Astrocyte of the spinal cord (primary cell): ENCODE data around the gene ERC1.

ENCODE experiments used
- DNase-seq: peaks from one replicate; pipeline ENCODE4 v3.0.0; 2011; ENCODE audit warnings: low read depth, low spot score
- H3K4me3 ChIP-seq: 2 replicates; pipeline ENCODE4 v1.5.1; 2011; ENCODE audit warnings: low read depth, mild to moderate bottlenecking, low read length, moderate library complexity
- CTCF ChIP-seq: IDR thresholded peaks from 2 replicates; pipeline ENCODE4 v1.5.1; 2012; ENCODE audit warnings: low read depth, mild to moderate bottlenecking, low read length, inconsistent platforms
- in situ Hi-C: cut with HindIII; loops from 2 replicates; pipeline ENCODE4 v1.10.0; 2017; ENCODE audit warnings: low sequenced_read_pairs

ERC1 gene

GRCh38 chr12:1503281-1503711 lies 512.3 kb downstream of the ERC1 start:
- no peak for TF ChIP-seq CTCF
- no peak overlapping the region for H3K4me3 ChIP-seq
- no peak for DNase-seq
- in situ Hi-C loops, result no loop called here

- in situ Hi-C loops, result no loop called here
- H3K4me3 ChIP-seq, result no peak overlapping the region
- no peak for DNase-seq
- no peak for TF ChIP-seq CTCF
Observed at GRCh38 chr12:1504304-1504894, 513.4 kb downstream of the ERC1 start.

- no peak for TF ChIP-seq CTCF
- H3K4me3 ChIP-seq, result no peak overlapping the region
- DNase-seq, result no peak
- in situ Hi-C loops, result no loop called here
Observed at GRCh38 chr12:1504895-1505311, 513.9 kb downstream of the ERC1 start.

- in situ Hi-C loops, result no loop called here
- TF ChIP-seq CTCF, result no peak
- no peak overlapping the region for H3K4me3 ChIP-seq
- no peak for DNase-seq
Observed at GRCh38 chr12:1505576-1505975, 514.6 kb downstream of the ERC1 start.

GRCh38 chr12:1507308-1507707 lies 516.3 kb downstream of the ERC1 start:
- in situ Hi-C loops, result no loop called here
- TF ChIP-seq CTCF, result no peak
- no peak overlapping the region for H3K4me3 ChIP-seq
- no peak for DNase-seq

- in situ Hi-C loops, result no loop called here
Observed at GRCh38 chr12:1509413-1510052, 518.5 kb downstream of the ERC1 start.

More at GRCh38 chr12:1509413-1510052, 518.5 kb downstream of the ERC1 start:
- H3K4me3 ChIP-seq, result no peak overlapping the region
- no peak for TF ChIP-seq CTCF
- no peak for DNase-seq
